Vagina (tissue), 2 donors: ENCODE data around the gene PTPN14. TPM values are rescaled to one million over a fixed set of nuclear protein-coding genes. Genes with fewer than 3 reads are reported as not detected.

ENCODE experiments used
- DNase-seq, 2 donors: peaks; one replicate each; pipeline ENCODE4 v3.0.0-alpha.2; 2017; ENCODE audit errors: extremely low spot score in 2 of 2
- H3K27ac ChIP-seq: fragments of 200-600 bp; sonication (generic); one replicate; pipeline ENCODE4 v1.5.1; 2019
- H3K27me3 ChIP-seq: fragments of 200-600 bp; sonication (generic); one replicate; pipeline ENCODE4 v1.5.1; 2019
- H3K36me3 ChIP-seq, 2 donors: fragments of 200-600 bp; sonication (generic); one replicate each; pipeline ENCODE4 v1.5.1; 2017 to 2019
- H3K4me1 ChIP-seq: fragments of 200-600 bp; sonication (generic); one replicate; pipeline ENCODE4 v1.5.1; 2019
- H3K4me3 ChIP-seq, 2 donors: fragments of 200-600 bp; sonication (generic); 1 replicate in 1 of 2; 2 replicates in 1 of 2; pipeline ENCODE4 v1.5.1; 2016 to 2019
- H3K9me3 ChIP-seq: fragments of 200-600 bp; sonication (generic); one replicate; pipeline ENCODE4 v1.5.1; 2019
- POLR2A ChIP-seq, 2 donors: fragments of 450-650 bp; IDR thresholded peaks; one replicate each; pipeline ENCODE4 v1.6.1; 2017; ENCODE audit warnings: antibody characterized with exemption in 2 of 2, mild to moderate bottlenecking in 2 of 2, moderate library complexity in 2 of 2
- POLR2AphosphoS5 ChIP-seq, 2 donors: sonication (generic); formaldehyde crosslinking; IDR thresholded peaks; one replicate each; pipeline ENCODE4 v1.9.0; 2017; ENCODE audit warnings: antibody characterized with exemption in 2 of 2, mild to moderate bottlenecking in 2 of 2, low read depth in 1 of 2; ENCODE audit not compliant: insufficient read depth in 1 of 2
- intact Hi-C: fragments of 100-400 bp; cut with DNase I; formaldehyde crosslinking; loops from one replicate; pipeline ENCODE4 v1.15.1; 2023
- total RNA-seq: library from RNA; depleted of rRNA; stranded (reverse); fragments of >200 nt; gene quantifications from one replicate; pipeline ENCODE4 v1.2.3, GENCODE V29; 2016
- TF ChIP-seq, protein P1 (sequence below), 3 experiments: fragments of 450-650 bp in 2 of 3; fragments of 200-600 bp in 1 of 3; sonication (generic) in 1 of 3; IDR thresholded peaks; one replicate each; pipeline ENCODE4 v1.5.1; 2017 to 2019; ENCODE audit warnings: antibody characterized with exemption in 3 of 3, mild to moderate bottlenecking in 2 of 3, moderate library complexity in 2 of 3

PTPN14 gene
- total RNA-seq, 1 donor from 2014 or later, result 24.3 TPM

- intact Hi-C loops, result no loop called here
- DNase-seq, result no peak
- Histone ChIP-seq H3K27ac (no peak overlapping the region), H3K36me3 (no peaks in the 10 kb centered on the region), H3K27me3 (no peaks in the 10 kb centered on the region), H3K9me3 (no peaks in the 10 kb centered on the region), H3K4me3 (no peak overlapping the region), H3K4me1 (no peaks in the 10 kb centered on the region)
- TF ChIP-seq POLR2A (IDR thresholded peaks at IDR 0.05) (no peak), POLR2AphosphoS5 (IDR thresholded peaks at IDR 0.05; ENCODE audit: insufficient read depth in 1 of 2, low read depth in 1 of 2) (no peak)
- TF ChIP-seq, protein P1, sequence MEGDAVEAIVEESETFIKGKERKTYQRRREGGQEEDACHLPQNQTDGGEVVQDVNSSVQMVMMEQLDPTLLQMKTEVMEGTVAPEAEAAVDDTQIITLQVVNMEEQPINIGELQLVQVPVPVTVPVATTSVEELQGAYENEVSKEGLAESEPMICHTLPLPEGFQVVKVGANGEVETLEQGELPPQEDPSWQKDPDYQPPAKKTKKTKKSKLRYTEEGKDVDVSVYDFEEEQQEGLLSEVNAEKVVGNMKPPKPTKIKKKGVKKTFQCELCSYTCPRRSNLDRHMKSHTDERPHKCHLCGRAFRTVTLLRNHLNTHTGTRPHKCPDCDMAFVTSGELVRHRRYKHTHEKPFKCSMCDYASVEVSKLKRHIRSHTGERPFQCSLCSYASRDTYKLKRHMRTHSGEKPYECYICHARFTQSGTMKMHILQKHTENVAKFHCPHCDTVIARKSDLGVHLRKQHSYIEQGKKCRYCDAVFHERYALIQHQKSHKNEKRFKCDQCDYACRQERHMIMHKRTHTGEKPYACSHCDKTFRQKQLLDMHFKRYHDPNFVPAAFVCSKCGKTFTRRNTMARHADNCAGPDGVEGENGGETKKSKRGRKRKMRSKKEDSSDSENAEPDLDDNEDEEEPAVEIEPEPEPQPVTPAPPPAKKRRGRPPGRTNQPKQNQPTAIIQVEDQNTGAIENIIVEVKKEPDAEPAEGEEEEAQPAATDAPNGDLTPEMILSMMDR (IDR thresholded peaks at IDR 0.05), result no peak
Observed at GRCh38 chr1:214310777-214311690, 240.4 kb downstream of the PTPN14 start.

DNA sequence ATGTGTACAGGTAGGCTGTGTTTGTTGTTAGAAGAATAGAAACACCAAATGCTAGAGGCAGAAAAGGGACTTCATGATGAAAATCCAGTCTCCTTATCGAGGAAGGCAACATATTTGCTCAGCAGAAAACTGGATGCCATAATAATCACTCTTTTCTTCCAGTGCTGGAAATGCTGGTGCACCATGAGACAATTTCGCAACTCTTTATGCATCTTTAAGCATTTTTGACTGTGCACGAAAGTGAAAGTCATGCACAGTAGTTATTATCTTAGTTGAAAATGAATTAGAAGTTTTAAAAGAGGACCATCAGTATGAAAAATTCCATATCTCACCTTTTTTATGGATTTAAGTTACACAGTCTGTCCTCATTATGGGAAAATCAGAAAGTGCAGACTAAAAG, 241.4 kb downstream of the PTPN14 start:
- H3K4me3 ChIP-seq, result no peak overlapping the region
- no peak overlapping the region for H3K27ac ChIP-seq
- H3K36me3 ChIP-seq, result no peaks in the 10 kb centered on the region
- H3K27me3 ChIP-seq, result no peaks in the 10 kb centered on the region
- TF ChIP-seq POLR2AphosphoS5 (IDR thresholded peaks at IDR 0.05; ENCODE audit: insufficient read depth in 1 of 2, low read depth in 1 of 2) (no peak), POLR2A (IDR thresholded peaks at IDR 0.05) (no peak)
- TF ChIP-seq, protein P1 (IDR thresholded peaks at IDR 0.05), result no peak
- H3K4me1 ChIP-seq, result no peaks in the 10 kb centered on the region
- no peaks in the 10 kb centered on the region for H3K9me3 ChIP-seq
- DNase-seq, result no peak
- intact Hi-C loops, result no loop called here

GRCh38 chr1:214306269-214306668, 245.1 kb downstream of the PTPN14 start:
- Histone ChIP-seq H3K36me3 (no peaks in the 10 kb centered on the region), H3K4me1 (no peaks in the 10 kb centered on the region), H3K27me3 (no peaks in the 10 kb centered on the region), H3K27ac (no peak overlapping the region), H3K9me3 (no peaks in the 10 kb centered on the region), H3K4me3 (no peak overlapping the region)
- no peak for DNase-seq
- intact Hi-C loops, result no loop called here
- TF ChIP-seq POLR2A (IDR thresholded peaks at IDR 0.05), result no peak
- TF ChIP-seq, protein P1 (IDR thresholded peaks at IDR 0.05), result no peak
- TF ChIP-seq POLR2AphosphoS5 (IDR thresholded peaks at IDR 0.05; ENCODE audit: insufficient read depth in 1 of 2, low read depth in 1 of 2), result no peak

- Histone ChIP-seq H3K9me3 (no peaks in the 10 kb centered on the region), H3K27ac (no peak overlapping the region), H3K36me3 (no peaks in the 10 kb centered on the region), H3K4me3 (no peak overlapping the region), H3K4me1 (no peaks in the 10 kb centered on the region), H3K27me3 (no peaks in the 10 kb centered on the region)
- intact Hi-C loops, result no loop called here
- no peak for TF ChIP-seq POLR2AphosphoS5 (IDR thresholded peaks at IDR 0.05; ENCODE audit: insufficient read depth in 1 of 2, low read depth in 1 of 2)
- TF ChIP-seq POLR2A (IDR thresholded peaks at IDR 0.05), result no peak
- DNase-seq, result no peak
Observed at GRCh38 chr1:214305164-214305751, 246.1 kb downstream of the PTPN14 start.

DNA sequence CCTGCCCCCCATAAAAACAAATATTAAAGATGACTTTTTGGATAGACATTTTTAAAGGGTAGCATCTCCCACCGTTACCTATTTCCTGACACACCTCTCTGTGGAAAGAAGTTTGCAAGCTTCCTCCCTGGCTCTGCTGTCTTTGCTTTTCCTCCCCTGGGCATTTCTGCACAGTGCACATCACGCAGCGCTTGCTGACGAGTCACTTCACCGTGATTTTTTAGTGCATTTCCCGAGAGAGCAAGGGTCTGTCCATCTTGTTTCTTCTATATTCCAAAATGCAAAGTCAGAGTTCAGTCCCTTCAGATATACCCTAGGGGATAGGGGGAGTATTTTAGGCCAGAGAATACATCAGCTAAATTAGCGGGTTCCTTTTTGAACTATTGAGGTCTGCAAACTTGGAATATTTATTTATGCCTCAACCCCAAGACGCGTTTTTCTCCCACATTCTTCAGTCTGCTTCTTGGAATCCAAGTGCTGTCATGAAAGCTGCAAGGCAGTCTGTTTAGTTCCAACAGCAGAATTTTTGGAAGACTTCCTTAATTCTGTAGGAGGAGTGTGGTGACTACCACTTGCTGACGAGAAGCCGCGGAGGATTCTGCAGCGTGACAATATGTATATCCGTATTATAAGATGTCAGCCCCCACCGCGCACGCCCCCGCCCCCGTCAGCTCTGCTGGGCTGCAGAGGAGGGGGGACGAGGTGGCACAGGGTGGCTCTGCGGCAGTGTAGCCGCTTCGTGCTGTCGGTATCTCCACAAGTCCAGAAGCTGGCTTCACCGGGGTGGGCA, 248.1 kb downstream of the PTPN14 start:
- H3K4me1 ChIP-seq, result no peaks in the 10 kb centered on the region
- no peaks in the 10 kb centered on the region for H3K9me3 ChIP-seq
- DNase-seq, result no peak
- no peaks in the 10 kb centered on the region for H3K27me3 ChIP-seq
- H3K27ac ChIP-seq, result no peak overlapping the region
- TF ChIP-seq, protein P1 (IDR thresholded peaks at IDR 0.05), result no peak
- TF ChIP-seq POLR2A (IDR thresholded peaks at IDR 0.05) (no peak), POLR2AphosphoS5 (IDR thresholded peaks at IDR 0.05; ENCODE audit: insufficient read depth in 1 of 2, low read depth in 1 of 2) (no peak)
- intact Hi-C loops, result no loop called here
- H3K4me3 ChIP-seq, result peak overlapping the region in 1 of 2 donors; percentile 2
- no peaks in the 10 kb centered on the region for H3K36me3 ChIP-seq
